HG03135 (cell line): ENCODE data around the gene TNFRSF17.

Source experiments
- ATAC-seq: cut with Tn5 transposase; IDR thresholded peaks from one replicate; pipeline ENCODE4 v1.9.1; 2021; ENCODE audit warnings: mild to moderate bottlenecking, moderate library complexity; ENCODE audit not compliant: unreplicated experiment

The TNFRSF17 gene

DNA sequence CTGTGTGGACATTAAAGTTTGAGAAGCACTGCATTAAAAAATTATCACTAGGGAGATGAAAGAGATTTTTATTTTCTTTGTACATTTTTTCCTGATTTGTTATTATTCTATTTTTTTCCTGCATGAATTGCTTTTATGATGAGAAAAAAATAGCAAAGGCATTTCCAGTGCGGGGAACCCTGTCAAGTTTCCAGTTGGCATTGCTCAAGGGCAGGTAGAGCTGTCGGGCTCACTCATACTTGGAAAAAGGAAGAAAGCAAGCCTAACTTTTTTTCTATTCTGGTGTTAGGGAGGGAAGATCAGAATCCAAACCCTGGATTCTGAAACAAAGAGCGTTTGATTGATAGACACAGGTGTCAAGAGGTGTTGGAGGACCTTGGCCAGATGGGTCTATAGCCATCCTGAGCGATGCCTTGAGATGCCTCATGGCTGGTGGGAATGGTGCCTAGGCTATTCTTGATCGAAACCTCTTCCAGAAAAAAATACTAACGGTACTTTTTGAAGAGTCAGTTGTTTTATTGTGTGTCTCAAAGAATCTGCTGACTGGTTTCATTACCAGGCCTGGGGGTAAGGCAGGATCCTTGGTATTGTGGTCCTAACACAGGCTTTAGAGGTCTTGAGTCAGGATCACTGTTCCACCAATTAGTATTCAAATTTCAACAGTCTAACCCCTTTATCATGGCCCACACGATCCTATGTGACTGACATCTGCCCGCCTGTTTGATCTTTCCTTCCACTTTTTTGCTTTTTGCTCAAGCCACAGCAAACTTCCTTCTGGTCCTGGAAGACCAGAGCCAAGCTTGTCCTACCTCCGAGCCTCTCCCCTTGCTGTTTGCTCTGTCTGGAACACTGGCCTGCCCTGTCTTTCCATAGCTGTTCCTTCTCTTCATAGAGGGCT, 31.7 kb downstream of the TNFRSF17 start:
- ATAC-seq: no peak

DNA sequence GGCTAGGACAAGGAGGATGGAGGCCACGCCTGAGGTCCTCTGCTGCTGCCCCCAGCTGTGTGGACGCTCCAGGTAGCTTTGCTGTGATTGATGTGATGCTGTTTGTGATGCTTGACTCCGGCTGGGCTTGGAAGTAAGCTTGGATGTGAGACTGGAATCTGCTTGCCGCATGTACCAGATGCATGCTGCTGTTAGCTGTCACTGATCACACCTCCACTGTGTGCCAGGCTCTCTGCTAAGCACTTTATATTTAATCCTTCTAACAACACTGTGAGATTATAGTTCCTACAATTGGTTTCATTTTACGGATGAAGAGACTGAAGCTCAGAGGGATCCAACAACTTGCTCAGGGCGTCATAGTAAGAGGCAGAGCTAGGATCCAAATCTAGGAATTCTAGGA, 35.0 kb downstream of the TNFRSF17 start:
- ATAC-seq: no peak

DNA sequence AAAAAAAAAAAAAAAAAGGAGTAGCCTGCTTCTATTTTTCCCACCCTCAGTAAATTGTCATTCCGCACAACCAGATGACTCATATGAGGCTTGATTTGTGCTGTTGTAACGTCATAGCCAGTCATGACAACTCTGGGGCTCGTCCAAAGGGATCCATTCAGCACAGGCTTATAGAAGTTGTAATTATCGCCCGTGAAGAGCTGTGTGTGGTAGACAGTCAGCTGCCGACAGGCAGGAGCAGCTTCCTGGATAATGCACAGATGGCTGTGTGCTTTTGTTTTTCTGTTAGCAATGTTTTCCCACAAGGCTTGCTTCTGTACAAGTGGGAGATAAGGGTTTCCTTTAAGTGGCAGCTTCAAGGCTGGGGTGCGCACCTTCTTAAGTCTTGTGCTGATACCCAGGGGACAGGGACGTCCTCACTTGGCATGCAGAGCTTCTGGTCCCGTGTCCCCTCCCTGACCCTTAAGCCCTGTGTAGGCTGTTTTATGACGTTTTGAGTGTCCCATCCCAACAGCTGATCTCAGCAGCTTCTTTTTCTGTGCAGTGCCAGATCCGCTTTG, 37.5 kb downstream of the TNFRSF17 start:
- ATAC-seq: no peak

DNA sequence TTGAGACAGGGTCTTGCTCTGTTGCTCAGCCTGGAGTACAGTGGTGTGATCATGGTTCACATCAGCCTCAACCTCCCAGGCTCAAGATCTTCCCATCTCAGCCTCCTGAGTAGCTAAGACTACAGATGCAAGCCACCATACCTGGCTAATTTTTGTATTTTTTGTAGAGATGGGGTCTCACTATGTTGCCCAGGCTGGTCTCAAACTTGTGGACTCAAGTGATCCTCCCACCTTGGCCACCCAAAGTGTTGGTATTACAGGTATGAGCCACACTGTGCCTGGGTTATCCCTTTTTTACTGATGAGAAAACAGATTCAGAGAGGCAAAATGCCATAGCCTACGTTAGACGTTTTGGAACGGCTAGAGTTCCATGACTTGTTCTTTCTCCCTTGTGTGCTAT, 41.6 kb downstream of the TNFRSF17 start:
- ATAC-seq: no peak

DNA sequence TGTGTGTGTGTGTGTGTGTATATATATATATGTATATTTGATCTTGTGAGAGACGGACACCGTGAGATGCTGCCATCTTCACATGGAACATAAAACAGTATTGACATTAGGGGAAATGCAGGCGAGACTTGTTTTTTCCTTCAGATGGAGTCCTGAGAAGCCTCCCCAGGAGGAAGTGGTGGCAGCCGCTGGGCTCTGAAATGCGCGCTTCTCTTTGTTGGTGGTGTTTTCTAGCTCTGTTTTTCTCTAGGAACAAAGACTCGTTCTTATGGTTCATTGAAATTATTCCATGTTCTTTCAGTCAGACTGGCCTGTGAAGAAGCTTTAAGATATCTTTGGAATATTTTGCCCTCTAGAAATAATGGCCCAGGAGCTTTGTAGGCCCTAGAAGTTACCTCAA, 44.5 kb downstream of the TNFRSF17 start:
- no peak for ATAC-seq

DNA sequence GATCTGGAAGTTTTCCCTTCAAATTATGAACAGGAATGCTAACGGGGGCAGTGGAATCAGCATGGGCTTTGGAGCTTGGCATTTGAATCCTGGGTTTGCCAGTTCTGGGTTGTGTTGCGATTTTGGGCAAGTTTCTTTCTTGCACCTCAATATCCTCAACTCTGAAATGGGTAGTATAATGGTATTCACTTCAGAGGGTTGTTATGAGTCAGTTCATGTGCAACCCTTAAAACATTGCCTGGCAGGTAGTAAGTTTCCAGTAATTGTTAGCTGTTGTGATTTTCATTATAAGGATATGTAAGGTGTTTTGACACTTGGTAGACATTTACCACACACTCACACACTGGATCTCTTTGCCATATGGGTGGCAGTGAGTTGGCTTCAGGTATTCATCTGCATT, 44.9 kb downstream of the TNFRSF17 start:
- no peak for ATAC-seq

DNA sequence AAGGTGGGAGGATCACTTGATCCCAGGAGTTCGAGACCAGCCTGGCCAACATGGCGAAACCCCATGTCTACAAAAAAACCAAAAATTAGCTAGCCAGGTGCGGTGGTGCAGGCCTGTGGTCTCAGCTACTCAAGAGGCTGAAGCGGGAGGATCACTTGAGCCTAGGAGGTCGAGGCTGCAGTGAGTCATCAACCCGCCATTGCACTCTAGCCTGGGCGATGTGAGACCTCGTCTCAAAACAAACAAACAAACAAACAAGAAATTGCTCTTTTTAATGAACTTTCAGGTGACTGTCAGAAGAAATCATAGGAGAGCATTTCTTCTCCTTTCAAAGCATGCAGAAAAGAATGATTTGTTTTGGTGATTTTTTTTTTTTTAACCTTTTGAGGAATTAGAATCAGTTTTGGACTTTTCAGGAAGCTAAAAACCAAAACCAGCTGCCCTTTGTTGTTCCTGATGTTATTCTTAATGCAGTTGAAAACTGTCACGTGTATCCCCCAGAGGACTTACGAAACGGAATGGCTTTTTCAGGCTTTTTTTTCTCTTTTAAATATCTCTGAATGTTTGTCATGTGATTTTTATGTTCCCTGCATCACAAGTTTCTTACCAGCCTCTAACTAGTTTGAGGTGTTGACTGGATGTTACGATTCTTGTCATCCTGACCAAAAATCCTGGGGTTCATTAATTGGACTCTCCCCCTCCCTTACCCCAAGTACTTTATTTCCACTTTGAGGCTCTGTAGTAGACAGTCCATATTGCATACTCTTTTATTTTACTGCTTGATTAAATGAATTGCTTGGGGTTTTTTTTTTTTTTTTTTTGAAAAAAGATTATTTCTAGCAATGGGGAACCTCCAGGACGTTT, 45.6 kb downstream of the TNFRSF17 start:
- ATAC-seq: no peak

DNA sequence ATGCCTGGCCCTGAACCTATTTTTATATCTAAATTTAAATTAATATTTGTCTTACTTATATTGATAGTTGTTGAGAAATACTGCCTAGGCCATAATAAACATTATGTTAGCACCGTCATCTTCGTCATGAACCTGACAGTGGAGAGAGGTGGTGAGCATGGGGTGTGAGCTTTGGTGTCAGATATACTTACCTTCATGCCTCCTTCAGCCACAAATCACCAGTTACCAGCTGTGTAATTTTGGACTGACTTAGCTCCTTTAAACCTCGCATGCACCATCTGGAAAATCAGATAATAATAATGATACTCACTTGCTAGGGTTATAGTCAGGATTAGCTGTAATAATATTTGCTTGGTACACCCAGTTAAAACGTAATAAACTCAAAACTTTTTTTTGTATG, 46.6 kb downstream of the TNFRSF17 start:
- no peak for ATAC-seq

DNA sequence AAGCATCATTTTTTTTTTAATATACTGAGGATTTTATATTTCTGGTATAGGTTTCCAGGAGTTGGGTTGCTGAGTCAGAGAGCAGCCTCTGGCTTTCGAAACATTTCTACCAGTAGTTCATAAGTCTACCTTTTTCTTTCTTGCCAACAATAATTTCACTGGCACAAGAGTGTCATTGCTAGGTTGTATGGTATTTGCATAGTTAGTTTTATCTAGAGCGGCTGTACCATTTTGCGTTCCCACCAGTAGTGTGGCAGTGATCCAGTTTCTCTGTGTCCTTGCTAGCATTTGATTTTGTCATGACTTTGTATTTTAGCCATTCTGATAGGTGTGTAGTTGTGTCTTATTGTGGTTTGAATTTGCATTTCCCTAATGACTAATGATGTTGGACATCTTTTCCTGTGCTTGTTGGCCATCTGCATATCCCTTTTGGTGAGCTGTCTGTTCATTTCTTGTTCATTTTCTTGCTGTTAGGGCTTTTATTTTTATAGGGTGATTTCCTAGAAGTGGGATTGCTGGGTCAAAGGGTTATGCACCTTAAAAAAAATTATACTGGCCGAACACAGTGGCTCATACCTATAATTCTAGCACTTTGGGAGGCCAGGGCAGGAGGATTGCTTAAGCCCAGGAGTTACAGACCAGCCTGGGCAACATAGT, 51.4 kb downstream of the TNFRSF17 start:
- no peak for ATAC-seq

DNA sequence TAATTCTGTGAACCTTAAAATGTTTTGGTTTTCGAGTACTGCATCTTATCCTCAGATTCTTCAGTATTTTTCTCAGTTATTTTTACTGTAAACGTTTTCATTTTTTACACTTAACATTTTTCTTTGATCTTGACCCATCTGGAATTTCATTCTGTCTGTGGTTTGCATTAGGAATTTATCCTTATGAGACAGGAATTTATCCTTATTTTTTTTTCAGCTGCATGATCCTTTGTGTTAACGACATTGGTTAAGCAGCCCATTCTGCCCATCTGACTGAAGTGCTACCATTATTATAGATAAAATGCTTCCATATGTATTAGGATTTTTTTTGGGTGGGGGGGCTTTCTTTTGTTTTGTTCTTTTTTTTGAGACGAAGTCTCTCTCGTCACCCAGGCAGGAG, 52.5 kb downstream of the TNFRSF17 start:
- no peak for ATAC-seq
